D341Med (cell line): ENCODE results near the gene SENP1.
"Not testable (repeated sequence)": the region's sequence is repeated elsewhere in the genome, so short reads cannot be mapped to it uniquely, and the experiment has no call there.

Experiments
- DNase-seq: peaks from one replicate; pipeline ENCODE4 v3.0.0; 2012; ENCODE audit warnings: low spot score

Gene SENP1

DNA sequence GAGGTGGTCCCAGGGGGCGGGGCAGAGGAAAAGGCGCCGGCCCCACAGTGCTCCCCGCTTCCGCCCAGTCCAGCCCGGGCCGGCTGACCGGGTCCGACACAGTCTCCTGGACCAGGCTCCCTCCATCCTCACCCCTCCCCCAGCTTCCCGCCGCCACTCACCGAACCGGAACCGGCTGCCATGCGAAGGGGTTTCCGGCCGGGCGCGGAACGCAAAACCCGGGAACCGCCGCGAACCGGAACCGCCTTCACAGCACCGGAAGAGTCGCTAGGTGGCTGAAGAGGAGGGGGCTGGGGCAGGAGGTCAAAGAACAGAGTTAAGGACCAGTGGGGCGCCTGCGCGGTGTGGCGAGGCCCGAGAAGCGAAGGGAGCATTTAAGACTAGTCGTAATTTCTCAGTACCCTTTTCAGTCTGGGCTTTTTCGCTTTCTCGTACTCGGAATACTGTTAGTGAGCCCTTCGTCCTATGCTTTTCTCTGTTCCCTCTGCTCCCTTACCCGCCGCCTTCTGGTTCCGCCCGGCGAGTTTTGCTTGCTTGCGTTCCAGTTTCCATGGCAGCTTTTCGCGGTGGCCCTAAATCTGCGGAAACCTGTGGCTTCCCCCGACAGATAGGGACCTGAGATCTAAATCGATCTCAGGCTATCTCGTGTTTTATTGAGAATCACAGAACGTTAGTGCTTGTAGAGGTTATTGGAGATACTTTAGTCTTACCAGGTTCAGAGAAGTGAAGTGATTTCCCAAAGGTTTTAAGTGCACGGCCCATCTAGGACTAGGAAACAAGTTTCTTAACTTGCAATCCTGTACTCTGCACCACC lies at the start of gene SENP1:
Gene SENP1 (minus strand): TSS at position 213 of the 814 bp plus-strand sequence. CDS start 4,607 bp downstream, outside the sequence.
- peak; percentile 90 for DNase-seq

DNA sequence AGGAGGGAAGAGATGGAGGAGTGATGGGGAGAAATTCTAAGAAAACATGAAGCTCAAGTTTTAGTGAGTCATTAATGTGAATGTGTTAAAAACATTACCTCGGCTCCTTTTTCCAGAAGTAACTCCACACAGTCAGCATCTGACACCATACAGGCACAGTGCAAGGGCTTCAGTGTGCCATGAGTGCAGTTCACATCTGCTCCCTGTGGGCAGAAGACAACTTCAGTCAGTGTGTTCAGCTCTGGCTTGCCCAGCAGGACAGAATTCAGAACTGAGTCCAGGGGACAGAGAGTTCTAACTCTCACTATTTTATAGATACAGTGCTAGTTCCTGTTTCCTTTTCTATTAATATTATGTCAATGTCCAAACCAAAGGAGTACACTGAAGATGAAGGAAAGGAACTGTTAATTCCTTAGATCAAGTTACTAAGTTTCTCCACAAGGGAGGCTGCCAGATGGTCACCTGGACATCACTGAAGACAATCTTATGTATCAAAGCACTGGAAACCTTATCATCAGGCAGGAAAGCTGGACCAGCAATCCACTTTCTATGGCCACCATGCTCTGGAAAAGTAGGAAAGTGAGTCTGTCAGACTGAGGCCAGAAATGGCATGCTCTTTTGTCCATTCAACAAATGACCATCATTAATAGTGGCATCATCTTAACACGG lies 45.4 kb upstream of the SENP1 start:
- no peak for DNase-seq

DNA sequence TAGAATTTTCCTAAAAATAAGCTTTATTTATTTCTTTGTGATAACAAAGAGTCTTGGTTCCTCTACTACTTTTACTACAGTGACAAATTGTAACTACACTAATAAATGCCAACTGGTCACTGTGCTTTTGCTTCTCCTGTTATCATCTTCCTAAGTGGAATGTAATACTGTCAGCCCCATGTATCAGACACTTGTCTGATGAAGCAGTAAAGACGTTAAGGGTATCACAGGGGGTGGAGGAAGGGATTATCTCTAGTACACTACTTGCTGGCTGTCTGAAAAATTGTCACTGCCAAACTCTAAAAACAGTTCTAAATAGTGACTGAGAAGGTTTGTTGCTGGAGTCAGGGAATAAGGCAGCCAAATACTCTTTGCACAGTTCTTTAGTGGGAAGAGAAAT lies 40.1 kb upstream of the SENP1 start:
- no peak for DNase-seq

DNA sequence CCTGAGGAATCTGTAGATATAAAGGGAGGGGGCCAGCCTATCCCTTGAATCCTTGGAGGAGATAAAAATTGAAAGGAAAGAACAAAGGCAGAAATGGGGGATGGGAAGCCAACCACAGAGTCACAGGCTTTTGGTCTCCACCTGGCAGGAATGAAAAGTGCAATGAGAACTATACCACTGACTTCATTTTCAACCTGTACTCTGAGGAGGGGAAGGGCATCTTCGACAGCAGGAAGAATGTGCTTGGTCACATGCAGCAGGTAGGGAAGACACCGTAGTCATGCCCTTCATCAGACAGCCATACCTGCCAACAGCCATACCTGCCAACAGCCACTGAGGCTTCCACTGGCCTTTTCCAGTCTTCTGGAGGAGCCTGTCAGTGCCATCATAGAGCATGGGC lies 38.0 kb upstream of the SENP1 start:
- DNase-seq = no peak

DNA sequence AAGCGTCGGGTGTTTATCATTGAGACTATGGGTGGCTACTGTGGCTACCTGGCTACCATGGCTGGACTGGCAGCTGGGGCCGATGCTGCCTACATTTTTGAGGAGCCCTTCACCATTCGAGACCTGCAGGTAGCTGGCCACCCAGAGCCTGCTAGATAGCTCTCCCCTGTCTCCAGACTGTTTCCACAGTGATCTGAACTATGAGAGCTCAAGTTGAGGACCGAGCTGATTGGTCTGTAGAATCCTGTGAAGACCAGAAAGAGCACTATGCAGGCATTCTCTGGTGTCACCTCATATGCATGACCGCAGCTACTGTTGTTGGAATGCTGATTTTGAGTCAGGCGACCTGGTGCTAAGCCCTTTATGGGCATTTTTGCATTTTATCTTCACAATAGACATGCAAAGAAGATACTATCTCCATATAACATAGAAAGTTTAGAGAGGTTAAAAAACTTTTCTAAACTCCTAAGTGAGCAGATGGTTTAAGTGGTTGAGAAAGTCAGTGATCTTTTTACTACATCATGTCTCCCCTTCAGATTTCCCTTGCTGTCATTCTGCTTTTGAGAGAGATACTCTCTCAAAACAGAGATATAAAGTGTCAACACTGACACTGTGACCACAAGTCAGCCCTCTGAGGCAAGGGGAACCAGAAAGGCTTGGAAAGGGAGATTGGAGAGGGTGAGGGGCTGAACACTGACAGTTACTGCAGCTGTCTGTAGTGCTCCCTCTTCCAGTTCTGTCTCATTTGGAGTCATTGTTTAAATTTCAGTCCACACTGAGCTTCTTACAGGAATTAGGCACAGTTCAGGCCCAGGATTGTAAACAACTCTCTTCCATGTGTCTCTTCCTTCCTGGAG lies 37.2 kb upstream of the SENP1 start:
- no peak for DNase-seq

DNA sequence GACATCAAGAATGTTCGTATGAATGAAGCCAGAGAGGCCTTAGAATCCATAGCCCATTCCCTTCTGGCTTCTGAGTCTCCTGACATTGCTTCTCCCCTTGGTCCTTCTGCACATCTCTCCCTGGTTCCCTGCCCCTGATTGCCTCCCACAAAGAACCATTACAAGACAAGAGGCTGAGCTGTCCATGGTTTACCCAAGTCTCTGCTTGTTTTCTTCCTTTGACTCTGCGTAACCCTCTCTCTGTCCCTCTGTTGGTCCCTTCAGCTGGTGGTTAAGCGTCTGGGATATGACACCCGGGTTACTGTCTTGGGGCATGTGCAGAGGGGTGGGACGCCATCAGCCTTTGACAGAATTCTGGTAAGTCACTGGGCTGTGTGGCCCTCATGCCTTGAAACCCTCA lies 29.1 kb upstream of the SENP1 start:
- DNase-seq = no peak

DNA sequence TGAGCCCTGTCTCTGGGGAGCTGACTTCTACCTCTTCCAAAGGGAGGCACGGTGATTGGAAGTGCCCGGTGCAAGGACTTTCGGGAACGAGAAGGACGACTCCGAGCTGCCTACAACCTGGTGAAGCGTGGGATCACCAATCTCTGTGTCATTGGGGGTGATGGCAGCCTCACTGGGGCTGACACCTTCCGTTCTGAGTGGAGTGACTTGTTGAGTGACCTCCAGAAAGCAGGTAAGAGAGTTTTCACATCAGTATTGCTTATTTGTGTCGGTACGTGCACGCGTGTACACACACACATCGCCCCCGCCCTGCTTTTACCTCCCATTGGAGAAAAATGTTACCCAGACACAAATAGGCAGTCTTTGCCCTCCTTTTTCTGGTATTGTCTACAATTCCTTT lies 26.9 kb upstream of the SENP1 start:
- no peak for DNase-seq

DNA sequence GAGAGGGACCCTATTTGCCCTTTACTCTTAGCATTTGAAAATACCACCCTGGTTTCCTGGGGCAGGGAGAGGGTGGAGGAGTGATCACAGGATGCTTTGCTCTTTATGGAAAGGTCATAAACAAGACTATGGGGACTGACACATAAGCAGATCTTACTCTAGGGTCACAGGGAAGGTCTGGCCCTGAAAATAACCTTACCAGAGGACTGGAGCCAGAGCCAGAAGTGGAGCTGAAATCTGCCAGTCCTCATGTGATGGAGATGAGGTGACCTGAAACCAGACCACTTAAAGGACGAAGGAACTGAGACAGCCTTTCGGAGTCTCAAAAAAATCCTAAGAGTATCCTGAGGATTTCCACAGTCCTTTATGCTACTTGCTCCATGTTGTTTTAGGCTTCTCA lies 25.6 kb upstream of the SENP1 start:
- no peak for DNase-seq

DNA sequence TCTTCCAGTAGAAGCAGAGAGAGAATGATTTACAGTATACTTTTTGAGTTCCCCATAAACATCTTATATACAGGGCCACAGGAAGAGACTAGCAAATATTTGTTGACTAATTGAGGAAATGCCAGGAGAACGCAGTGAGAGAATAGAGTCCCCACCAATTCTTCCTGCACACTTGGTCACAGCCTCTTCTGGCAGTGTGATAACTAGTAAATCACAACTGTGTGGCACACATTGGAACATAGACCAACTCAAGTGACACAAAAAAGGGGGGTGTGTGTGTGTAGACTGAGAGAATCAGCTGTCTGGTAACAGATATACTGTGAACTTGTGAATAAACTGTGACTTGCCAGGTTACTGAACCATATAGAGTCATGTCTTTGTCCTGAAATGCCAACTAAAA lies 23.5 kb upstream of the SENP1 start:
- DNase-seq = no peak

DNA sequence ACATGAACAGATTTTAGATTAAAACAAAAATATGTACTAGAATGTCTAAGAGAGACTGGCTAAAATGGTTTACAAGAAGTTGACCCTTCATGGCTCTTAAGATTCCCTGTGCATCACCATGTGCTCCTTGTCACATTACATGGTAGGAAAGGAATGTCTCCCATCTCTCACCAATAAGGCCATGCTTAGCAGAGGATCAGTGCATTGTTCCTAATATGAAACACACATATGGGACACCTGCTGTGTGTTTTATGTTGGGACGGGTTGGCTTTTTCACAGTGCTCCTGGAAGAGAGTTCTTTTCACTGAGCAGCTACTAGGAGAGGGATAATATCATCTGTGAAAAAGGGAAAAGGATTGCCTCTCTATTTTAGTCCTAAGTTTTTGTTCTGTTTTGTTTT lies 22.9 kb upstream of the SENP1 start:
- DNase-seq = no peak

DNA sequence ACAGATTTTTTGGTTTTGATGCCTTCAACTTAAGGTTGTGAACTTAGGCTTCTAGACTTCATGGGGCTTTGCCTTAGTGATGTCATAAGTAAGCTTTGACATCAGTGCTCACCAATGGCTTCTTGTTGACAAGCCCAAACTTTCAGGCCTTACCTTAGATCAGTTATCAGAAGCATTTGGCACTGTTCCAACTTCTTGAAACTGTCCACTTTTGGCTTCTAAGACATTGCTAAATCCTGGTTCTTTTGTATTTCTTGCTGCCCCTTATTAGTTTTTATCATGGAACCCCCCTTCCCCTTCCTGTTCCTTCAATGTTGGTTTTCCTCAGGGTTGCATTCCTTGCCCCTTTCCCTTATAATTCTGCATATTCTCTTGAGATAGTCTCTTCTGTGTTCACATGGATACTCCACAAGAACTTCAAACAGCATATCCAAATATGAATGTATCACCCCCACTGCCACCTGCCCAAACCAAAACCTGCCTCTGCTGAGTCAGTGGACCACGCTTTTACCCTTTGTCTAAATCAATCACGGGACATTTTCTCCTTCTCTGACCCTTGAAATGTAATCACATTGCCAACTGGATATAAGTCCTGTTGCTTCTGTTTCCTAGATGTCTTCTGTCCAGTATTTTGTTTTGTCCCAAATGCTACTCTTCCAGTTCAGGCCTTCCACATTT lies 21.2 kb upstream of the SENP1 start:
- DNase-seq = no peak

DNA sequence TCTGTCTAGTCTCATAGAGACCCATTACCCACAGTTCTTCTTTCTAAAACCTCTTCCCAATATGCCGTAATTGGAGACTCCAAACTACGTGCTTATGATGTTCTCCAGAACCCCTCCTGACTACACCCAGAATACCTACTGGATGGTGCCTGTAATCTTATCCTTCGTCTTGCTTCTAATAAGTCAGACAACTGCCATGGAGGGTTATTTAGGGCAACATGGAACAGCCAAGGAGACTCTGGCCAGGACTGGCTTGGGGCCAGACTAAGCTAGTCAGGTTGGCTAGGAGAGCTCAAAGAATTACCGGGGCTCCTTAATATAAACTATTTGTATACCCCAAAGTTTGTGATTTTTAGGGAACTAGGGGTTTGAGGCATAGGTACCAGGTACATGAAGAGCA lies 20.1 kb upstream of the SENP1 start:
- no peak for DNase-seq

DNA sequence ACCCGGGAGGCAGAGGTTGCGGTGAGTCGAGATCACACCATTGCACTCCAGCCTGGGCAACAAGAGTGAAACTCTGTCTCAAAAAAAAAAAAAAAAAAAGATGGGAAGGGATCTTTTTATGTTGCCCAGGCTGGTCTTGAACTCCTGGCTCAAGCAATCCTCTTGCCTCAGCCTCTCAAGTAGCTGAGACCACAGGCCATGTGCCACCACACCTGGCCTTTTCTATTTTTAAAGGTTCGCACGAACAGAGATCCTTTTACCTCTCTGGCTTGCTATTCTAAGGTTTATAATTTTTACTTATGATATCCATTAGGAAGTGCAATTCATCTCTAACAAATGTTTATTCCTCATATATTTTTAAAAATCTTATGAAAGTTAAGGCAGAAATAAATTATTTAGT lies 19.7 kb upstream of the SENP1 start:
- DNase-seq = not testable (repeated sequence)

DNA sequence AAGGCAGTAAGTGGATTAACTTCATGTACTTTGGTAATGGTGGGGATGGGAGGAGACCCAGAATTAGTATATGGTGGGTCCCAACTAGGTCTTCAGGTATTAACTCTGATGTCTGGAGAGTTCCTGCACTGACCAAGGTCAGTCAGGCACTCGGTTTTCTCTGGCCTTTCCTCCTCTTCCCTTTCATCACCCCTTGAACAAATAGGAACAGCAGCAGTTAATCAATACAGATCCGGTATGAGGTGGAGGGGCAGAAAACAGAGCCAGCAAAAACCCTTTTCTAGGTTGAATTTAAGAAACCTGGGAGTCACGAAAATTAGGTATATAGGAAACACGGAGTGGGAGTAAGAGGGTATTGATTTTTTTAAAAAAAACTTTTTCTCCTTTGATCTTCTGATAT lies 17.3 kb upstream of the SENP1 start:
- no peak for DNase-seq

DNA sequence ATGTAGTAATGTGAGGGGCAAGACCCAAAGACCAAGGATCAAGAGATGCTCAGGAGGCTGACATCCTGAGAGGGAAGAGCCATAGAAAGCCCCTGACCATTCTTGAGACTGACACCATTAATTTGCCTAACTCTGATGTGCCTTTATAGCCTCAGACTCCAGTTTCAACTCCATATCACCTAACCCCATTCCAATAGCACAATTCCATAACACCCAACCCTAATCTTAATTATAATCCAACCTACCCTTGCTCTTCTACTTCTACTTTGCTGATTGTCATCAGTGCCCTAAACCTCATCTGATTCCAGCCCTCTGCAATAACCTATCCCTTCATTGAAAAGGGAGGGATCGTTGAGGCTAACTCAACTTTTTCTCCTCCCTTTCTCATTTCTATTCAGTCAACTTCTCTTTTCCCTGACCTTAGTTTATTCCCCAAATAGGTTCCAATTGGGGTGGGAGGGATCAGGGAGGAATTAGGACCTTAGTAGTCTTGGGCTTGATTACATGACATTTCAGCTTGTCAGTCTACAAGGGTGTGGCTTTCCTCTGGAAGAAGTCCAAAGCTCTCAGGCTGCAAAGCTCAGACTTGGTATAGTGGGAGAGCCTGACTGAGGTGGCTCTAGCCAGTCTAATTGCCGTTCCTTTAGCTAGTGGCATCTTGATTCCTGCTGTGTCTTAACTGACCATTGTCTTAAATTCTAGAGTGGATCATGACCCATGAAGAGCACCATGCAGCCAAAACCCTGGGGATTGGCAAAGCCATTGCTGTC lies 16.4 kb upstream of the SENP1 start:
- no peak for DNase-seq

DNA sequence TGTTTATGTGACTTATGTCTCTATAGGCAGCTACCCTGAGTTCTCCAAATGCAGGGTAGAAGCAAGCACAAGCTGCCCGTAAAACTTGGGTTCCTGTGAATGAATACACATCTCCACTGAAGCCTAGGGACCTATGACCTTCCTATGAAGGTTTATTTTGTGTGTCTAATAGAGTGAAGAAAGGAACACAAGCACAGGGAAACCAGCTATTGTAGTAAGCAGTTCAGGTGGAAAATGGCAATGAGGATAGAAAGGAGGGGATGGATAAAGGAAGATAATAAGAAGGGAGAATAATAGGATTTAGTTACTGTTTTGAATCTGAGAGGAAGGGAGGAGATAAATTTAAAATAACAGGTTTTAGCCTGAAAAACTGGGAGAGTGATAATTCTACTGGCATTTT lies 15.6 kb upstream of the SENP1 start:
- no peak for DNase-seq

DNA sequence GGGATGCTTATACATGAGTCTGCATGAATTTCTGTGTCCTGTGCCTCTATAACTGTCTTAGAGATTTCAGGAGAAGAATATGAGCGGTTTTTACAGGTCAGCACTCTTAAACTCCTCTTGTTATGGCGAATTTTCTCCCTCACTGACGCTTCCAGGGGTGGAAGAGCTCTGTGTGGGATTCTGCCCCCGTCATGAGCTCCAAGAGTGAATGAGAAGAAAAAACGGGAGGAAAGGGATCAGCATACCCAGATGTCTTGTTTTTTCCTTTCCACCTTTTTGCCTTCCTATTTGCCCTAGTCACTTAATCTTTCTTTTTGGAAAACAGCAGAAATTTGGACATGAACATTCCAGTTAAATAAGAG lies 13.9 kb upstream of the SENP1 start:
- peak; percentile 42 for DNase-seq

DNA sequence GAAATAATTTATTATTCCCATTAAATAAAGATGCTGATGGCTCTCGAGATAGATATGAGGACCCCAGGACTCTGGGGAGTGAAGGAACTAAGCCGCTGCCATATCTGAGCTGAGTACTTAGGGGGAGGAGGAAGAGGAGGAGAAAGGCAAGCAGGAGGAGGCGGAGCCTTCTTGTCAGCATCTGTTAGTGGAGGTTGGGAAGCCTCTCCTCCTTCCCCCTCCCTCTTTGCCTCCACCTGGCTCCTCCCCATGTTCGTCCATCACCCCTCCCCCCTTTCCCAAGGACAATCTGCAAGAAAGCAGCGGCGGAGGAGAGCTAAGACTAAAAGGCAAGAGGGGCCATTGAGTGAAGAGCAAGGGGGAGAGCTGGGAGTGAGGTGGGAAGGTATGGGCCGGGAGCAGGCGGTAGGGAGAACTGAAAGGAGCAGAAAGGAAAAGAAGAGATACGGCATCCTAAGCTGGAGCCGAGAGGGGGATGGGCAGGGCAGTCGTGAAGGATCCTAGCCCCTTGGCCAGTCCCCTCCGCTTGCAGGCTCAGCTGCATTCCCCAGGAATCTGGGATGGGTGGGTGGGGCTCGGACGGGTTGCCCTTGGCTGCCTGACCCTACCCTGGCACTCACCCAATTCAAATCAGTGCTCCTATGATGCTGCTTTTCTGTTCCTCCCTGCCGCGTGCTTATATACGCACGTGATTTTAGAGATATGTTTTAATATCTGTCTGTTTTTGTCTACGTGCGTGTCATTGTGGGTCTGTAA lies 13.4 kb upstream of the SENP1 start, which contains the start of gene PFKM:
Gene PFKM (plus strand): TSS at position 287 of the 756 bp plus-strand sequence. CDS start 3,411 bp downstream, outside the sequence.
- DNase-seq = peak; percentile 91

DNA sequence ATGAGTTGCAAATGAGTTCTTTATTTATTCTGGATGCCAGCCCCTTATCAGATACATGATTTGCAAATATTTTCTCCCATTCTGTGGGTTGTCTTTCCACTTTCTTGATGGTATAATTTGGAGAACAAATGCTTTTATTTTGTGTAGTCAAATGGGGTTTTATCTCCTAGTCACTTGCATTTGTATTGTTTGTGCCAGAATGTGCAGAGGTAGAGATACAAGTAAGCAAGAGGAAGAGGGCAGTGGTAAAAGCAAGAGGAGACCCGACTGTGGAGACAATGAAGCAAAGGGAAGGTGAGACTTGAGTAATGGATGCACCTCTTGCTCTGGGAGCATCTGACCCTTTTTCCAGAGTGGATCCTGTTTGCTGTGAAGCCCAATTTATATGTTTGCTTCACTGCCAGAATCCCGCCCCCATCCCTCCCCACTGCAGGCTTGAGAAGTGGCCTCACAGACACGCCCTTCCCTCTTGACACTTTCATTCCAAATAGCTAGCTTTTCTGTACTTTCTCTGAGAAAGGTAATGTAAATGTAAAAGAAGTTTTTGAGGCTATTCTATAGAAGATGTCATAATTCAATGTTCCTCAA lies 12.5 kb upstream of the SENP1 start:
- DNase-seq = no peak

DNA sequence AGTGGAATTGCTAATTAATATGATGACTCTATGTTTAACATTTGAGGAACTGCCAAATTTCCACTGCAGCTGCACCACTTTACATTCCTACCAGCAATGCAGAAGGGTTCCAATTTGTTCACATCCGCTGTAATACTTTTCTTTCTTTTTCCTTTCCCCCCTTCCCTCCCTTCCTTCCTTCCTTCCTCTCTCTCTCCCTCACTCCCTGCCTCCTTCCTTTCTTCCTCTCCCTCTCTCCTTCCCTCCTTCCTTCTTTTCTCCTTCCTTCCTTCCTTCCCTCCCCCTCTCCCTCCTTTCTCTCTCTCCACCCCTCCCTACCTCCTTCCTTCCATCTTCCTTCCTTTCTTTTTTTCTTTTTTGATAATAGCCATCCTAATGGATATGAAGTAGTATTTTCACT lies 10.1 kb upstream of the SENP1 start:
- DNase-seq = no peak
